GM12878 (cell line): Measurements from ENCODE around the gene TDP1. TPM values are rescaled to one million over a fixed set of nuclear protein-coding genes. Genes with fewer than 3 reads are reported as not detected.

Source experiments
- ATAC-seq: fragments of 200-7000 bp; cut with Tn5 transposase; 3 replicates; pipeline ENCODE4 v1.9.1; 2020; ENCODE audit warnings: mild to moderate bottlenecking, moderate library complexity
- BruUV-seq: library from RNA; stranded (reverse); fragments of 400-500 nt; replicated peaks from 2 replicates; lab custom pipeline; 2021; lab: Mats Ljungman, UMichigan
- CTCF ChIA-PET: fragments of 300-600 bp; sonication (Branson Sonifier 250); formaldehyde crosslinking; extraction: SDS; loops from one replicate; lab custom pipeline; 2021; ENCODE audit warnings: inconsistent platforms; lab: Yijun Ruan, JAX
- POLR2A ChIA-PET: fragments of 350-600 bp; formaldehyde crosslinking; extraction: SDS; loops from one replicate; lab custom pipeline; 2021; ENCODE audit warnings: inconsistent platforms; lab: Charles Lee
- RAD21 ChIA-PET: fragments of 300-600 bp; sonication (Branson Sonifier 250); formaldehyde crosslinking; loops from one replicate; lab custom pipeline; 2023; ENCODE audit warnings: antibody characterized with exemption; ENCODE audit not compliant: unreplicated experiment; lab: Charles Lee
- SMC1A ChIA-PET: fragments of 300-600 bp; sonication (Branson Sonifier 250); formaldehyde crosslinking; loops from one replicate; lab custom pipeline; 2023; ENCODE audit not compliant: unreplicated experiment, uncharacterized antibody; lab: Charles Lee
- DNase-seq: peaks from one replicate; pipeline ENCODE4 v3.0.0-alpha.2; 2011; ENCODE audit warnings: low read depth, low spot score
- FAIRE-seq: peaks from 3 replicates; lab custom pipeline; 2011; peaks lifted over from hg19 to GRCh38; lab: Jason Lieb, UNC
- H2AFZ ChIP-seq: 2 replicates; pipeline ENCODE4 v1.6.0; 2011; ENCODE audit warnings: low read depth, low read length, control low read depth; ENCODE audit not compliant: control insufficient read depth
- H3K27ac ChIP-seq: 2 replicates; pipeline ENCODE4 v1.5.1; 2011; ENCODE audit warnings: control low read depth; ENCODE audit not compliant: control insufficient read depth, insufficient read depth
- H3K27me3 ChIP-seq, 2 experiments: replicated peaks in 1 of 2; 2 replicates each; pipeline versions ENCODE4 v1.6.0 to v1.6.1; 2011; ENCODE audit warnings: low read length in 1 of 2; ENCODE audit not compliant: control insufficient read depth in 2 of 2, insufficient read depth in 2 of 2
- H3K36me3 ChIP-seq, 2 experiments: 2 replicates each; pipeline ENCODE4 v1.5.1; 2011; ENCODE audit warnings: low read length in 1 of 2; ENCODE audit not compliant: control insufficient read depth in 2 of 2, insufficient read depth in 2 of 2
- H3K4me1 ChIP-seq: 2 replicates; pipeline ENCODE4 v1.6.1; 2011; ENCODE audit warnings: mild to moderate bottlenecking, low read length, moderate library complexity, mixed read lengths; ENCODE audit not compliant: control insufficient read depth, insufficient read depth
- H3K4me2 ChIP-seq: 2 replicates; pipeline ENCODE4 v1.6.0; 2011; ENCODE audit warnings: control low read depth; ENCODE audit not compliant: control insufficient read depth, insufficient read depth
- H3K4me3 ChIP-seq: fragments of 200-600 bp; sonication (generic); 2 replicates; pipeline ENCODE4 v1.5.1; 2016
- H3K79me2 ChIP-seq: 2 replicates; pipeline ENCODE4 v1.6.0; 2011; ENCODE audit warnings: low read length; ENCODE audit not compliant: control insufficient read depth, insufficient read depth
- H3K9ac ChIP-seq: 2 replicates; pipeline ENCODE4 v1.8.0; 2011; ENCODE audit warnings: low read length, control low read depth, mixed read lengths; ENCODE audit not compliant: control insufficient read depth, insufficient read depth
- H3K9me3 ChIP-seq: replicated peaks from 3 replicates; pipeline ENCODE4 v1.5.1; 2011; ENCODE audit warnings: mild to moderate bottlenecking, low read length; ENCODE audit not compliant: control insufficient read depth, insufficient read depth
- H4K20me1 ChIP-seq: 2 replicates; pipeline ENCODE4 v1.6.0; 2011; ENCODE audit not compliant: control insufficient read depth, insufficient read depth
- EZH2 ChIP-seq: IDR thresholded peaks from 2 replicates; pipeline ENCODE4 v1.6.1; 2012; ENCODE audit warnings: low read depth, mild to moderate bottlenecking, control low read depth, inconsistent platforms, low read length, borderline replicate concordance; ENCODE audit not compliant: control insufficient read depth
- PRDM15 ChIP-seq: fragments of 450-650 bp; formaldehyde crosslinking; IDR thresholded peaks from 2 replicates; pipeline ENCODE4 v1.4.0; 2020; ENCODE audit warnings: mild to moderate bottlenecking, moderate library complexity
- WGBS: methylation state at CpG from one replicate; pipeline ENCODE4 v1.1.6; 2016; ENCODE audit warnings: low lambda C conversion rate; ENCODE audit not compliant: insufficient replicate concordance, insufficient coverage; ENCODE audit errors: missing lambda C conversion rate; 5-methylcytosine and 5-hydroxymethylcytosine counted together
- in situ Hi-C: fragments of 300-500 bp; cut with MboI; formaldehyde crosslinking; loops from 9 replicates; pipeline ENCODE4 v1.14.3; 2018; ENCODE audit warnings: mixed read lengths
- intact Hi-C: fragments of 100-400 bp; cut with micrococcal nuclease; formaldehyde crosslinking; loops from one replicate; pipeline ENCODE4 v1.14.2; 2022; ENCODE audit not compliant: unreplicated experiment
- polyA plus RNA-seq, 11 experiments: library from polyadenylated mRNA; depleted of rRNA in 4 of 11; unstranded in 6 of 11; stranded (reverse) in 5 of 11; fragments of >200 nt; fragmentation: Nextera tagmentation in 4 of 11; fragmentation: Illumina TruSeq in 1 of 11; extraction: Ambion mirVana in 4 of 11; extraction: Trizol in 1 of 11; gene quantifications; 1 replicate in 1 of 11; 2 replicates in 10 of 11; pipeline versions ENCODE4 v1.2.1 to v1.2.3, GENCODE V29; 2011 to 2016; ENCODE audit warnings: inconsistent platforms in 2 of 11, missing spikeins in 2 of 11, low read depth in 1 of 11
- total RNA-seq, 4 experiments: library from RNA; depleted of rRNA in 3 of 4; stranded (reverse); fragments of >200 nt in 3 of 4; fragmentation: Illumina TruSeq in 1 of 4; extraction: Trizol in 1 of 4; gene quantifications; 2 replicates each; pipeline versions ENCODE4 v1.2.1 to v1.2.3, GENCODE V29; 2013 to 2021

Gene TDP1
- total and polyA plus RNA-seq, 10 of the 15 experiments (the other 5 are each of a cell fraction or from before 2014, with no cell fraction given), result 40.2 to 60.4 (median 54.1) TPM

- Histone ChIP-seq H2AFZ (peak overlapping the region; percentile 29; the same call in 1 of the 2 replicates), H3K27ac (no peak overlapping the region), H3K9ac (no peak overlapping the region), H3K36me3 (no peaks in the 10 kb centered on the region), H3K4me2 (peak overlapping the region; percentile 84), H3K27me3 (peaks cover 19 to 30% of the 10 kb centered on the region in 2 experiments), H3K9me3 (peaks cover 3% of the 10 kb centered on the region; the same call in 2 of the 3 replicates), H3K79me2 (no peaks in the 10 kb centered on the region), H4K20me1 (no peaks in the 10 kb centered on the region), H3K4me1 (peaks cover 16% of the 10 kb centered on the region), H3K4me3 (peak overlapping the region; percentile 44; the same call in 1 of the 2 replicates)
- BruUV-seq, result no TSS peak
- POLR2A ChIA-PET, result no interaction called here
- RAD21 ChIA-PET, result no interaction called here
- 16% methylated on average over 11 of the region's 11 CpGs for WGBS
- TF ChIP-seq PRDM15 (CRISPR knock-in tag) (no peak), EZH2 (0 out of 2 replicates have a peak, but pooled peaks have one; percentile 50)
- intact Hi-C loops (no loop called here), in situ Hi-C loops (no loop called here)
- no peak for ATAC-seq
- SMC1A ChIA-PET, result interaction anchor here (1.3 kb wide), 1 partner anchor 173 kb away, joined by 3 read pairs; no protein-coding TSS in a partner anchor
- CTCF ChIA-PET, result no interaction called here
- no peak for DNase-seq
- FAIRE-seq, result no peak
Measured at GRCh38 chr14:90062822-90063539, 107.3 kb downstream of the TDP1 start.
